GM12874 (cell line): ENCODE data around the gene HSD11B2.
A peak's percentile ranks its signal among the peaks of the same experiment; 100 is the strongest.

Experiments
- CTCF ChIP-seq: IDR thresholded peaks from 2 replicates; pipeline ENCODE4 v1.5.1; 2011; ENCODE audit warnings: low read depth, mild to moderate bottlenecking, control low read depth, low read length, moderate library complexity; ENCODE audit not compliant: insufficient read depth

HSD11B2 gene

DNA sequence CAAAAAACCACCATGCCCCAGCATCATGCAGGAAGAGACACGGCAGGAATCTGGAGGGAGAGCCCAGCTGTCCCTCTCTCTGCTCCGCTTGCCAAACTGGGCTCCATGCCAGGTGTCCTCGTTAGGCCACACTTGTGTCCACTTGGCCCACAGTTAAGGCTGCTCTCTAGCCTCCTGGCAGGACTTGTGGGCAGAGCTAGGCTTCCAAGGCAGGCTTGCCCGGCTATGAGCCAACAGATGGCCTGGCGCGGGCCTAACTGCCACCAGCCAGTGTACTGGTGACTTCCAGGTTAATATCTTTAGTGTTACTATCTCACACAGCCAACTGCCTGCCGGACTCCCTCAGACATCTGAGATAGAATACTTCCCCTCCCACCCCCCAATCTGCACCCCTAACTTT, 39.4 kb downstream of the HSD11B2 start:
- TF ChIP-seq CTCF = no peak

DNA sequence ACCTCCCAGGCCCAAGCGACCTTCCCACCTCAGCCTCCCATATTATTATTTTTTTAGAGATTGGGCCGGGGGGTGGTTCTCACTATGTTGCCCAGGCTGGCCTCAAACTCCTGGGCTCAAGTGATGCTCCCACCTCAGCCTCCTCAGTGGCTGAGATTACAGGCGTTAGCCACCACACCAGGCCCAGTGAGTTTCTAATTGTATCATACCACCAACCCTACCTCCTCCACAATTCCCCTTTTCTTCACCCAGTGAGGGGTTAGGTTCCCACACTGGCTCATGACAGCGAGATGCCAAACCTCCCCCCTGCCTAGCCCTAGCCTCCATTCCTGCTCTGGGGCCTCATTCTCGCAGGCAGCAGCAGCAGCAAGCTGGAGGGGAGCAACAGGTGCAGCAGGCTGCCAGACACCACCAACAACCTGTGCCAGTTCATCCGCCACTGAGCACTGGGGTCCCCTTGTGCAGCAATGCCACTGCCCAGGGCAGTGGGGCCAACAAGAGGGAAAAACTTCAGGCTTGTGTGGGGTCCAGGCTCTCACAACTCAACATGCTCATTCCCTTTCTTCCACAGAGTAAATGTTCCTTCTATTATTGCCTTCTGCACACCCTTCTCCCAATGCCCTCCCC, 41.0 kb downstream of the HSD11B2 start:
- TF ChIP-seq CTCF = no peak

DNA sequence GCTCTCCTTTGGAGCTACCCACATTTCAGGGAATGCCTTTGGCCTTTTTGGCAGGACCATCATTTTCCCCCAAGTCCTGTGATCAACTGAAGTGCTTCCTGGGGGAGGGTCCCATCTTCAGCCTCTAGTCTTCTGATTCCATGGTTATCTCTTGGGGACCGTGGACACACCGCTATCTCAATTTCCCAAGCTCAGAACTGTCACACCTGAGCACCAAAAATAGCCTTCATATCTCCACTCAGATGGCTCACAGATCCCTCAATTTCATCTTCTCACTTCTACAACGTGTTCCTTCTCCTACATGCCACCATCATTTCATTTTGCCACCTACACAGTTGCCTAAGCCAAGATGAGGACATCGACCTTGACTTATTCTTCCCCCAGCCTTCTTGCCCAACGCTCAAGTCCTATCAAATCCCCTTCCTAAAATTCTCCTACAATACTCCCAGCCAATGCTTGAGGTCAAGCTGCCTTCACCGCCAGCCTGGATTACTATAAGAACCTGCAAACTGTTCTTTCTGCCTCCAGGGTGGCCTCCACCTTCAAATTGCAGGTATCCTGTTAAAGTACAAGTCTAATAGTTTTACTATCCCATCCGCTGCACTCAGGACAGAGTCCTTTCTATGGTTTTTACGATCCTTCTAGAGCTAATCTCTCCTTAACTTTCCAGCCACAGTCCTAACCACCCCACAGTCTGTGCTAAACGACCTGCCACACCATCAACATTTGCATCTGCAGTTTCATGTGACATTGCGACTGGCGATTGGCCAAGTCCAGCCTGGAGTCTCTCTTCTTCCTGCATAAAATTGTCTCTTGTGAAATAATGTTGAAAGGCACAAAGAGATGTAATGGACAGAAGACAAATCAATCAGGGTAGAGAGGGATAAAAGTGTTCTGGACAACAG, 43.9 kb downstream of the HSD11B2 start:
- no peak for TF ChIP-seq CTCF

DNA sequence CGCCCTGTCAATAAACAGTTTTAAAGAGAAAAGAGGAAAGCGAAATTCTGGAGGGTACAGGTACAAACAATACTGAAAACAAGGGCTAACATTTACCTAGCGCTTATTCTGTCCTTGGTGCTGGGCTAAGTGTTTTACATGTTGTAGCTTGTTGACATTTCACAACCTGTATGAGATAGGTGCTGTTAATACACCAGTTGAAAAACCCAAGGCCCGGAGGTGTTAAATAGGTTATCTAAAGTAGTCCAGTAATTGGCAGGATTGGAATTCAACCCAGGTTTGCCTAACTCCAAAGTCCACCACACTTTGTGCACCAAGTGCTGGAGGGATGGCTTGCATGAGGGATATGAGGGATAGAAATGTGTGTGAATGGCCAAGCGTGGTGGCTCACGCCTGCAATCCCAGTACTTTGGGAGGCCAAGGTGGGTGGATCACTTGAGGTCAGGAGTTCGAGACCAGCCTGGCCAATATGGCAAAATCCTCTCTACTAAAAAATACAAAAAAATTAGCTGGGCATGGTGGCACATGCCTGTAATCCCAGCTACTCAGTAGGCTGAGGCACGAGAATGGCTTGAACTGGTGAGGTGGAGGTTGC, 47.1 kb downstream of the HSD11B2 start:
- TF ChIP-seq CTCF = no peak

DNA sequence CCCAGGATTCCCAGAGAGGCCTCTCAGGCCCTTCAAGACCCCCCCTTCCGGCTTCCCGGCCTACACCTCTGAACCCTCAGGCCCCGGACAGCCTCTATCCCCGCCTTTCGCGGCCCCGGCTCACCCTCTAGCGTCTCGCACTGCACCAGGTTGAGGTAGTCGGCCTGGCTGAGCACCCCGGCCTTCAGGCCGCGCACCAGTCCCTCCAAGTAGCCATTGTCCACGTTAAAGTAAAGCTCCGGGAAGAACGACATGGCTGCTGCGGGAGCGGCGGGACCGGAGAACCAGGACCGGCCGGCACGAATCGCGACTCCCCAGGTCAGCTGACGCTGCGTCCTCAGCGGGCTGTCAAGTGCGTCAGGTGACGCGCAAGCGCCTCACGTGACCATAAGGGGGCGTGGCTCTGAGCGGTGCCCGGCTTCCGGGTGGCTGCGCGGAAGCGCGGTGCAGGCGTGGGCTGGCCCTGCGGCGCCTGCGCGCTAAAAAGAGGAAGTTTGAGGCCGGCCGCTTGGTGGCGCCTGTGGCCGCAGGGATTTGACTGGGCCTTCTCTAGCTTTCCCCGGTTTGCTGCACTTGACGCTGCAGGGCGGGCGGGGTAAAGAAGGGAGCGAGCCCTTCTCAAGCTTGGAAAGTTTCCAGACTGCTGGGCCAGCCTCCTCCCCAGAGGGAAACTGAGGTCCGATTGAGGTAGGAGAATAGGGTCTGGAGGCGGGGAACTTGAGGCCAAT, 50.1 kb downstream of the HSD11B2 start, which contains the start of gene ATP6V0D1:
Gene ATP6V0D1, minus strand, starts transcription at position 325 of the 728 bp plus-strand sequence. Its CDS starts 71 bp downstream, at position 254.
- peak; percentile 92 for TF ChIP-seq CTCF

DNA sequence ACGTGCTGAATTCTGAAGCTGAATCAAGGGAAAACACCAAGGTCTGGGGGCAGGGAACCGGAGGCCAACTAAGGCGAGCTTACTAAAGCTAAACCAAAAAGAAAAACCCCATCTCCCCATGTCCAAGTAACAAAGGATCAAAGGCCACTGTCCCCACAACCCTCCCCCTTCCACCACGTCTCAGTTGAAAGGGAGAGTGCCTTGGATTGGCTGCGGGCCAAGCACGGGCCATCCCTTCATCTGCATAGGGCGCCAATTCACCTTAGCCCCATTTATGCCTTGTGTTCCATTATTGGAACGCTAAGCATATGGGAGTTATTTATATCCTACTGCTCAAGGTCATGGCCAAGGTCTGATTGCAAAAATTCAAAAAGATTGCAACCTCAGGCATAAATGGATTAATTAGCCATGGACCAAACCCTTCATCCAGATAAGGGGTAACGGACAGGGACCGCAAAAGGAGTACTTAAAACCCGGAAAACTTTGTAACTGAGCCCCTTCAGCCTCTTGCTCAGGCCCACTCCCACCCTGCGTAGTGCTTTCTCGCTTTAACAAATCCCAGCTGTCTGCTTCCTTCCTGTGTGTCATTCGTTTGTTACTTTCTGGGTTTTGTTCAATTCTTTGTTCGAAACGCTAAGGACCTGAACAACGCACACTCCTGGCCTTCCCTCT, 50.8 kb downstream of the HSD11B2 start:
- TF ChIP-seq CTCF = no peak
